ENCODE measurements around the gene SCO1.

The SCO1 gene

GRCh38 chr17:10724546-10725195 is 27.3 kb upstream of the SCO1 start:
- no peak overlapping the region for H3K4me3 ChIP-seq (ENCODE audit: low read length)
- DNase-seq (ENCODE audit: low read depth): no peak
- TF ChIP-seq CTCF (conservative IDR thresholded peaks at IDR 0.05; ENCODE audit: low read length): no peak

- no peak overlapping the region for H3K4me3 ChIP-seq (ENCODE audit: low read length)
- no peak for TF ChIP-seq CTCF (conservative IDR thresholded peaks at IDR 0.05; ENCODE audit: low read length)
- no peak for DNase-seq (ENCODE audit: low read depth)
These were observed 21.2 kb upstream of the SCO1 start for GRCh38 chr17:10718547-10718946.

- no peak for DNase-seq (ENCODE audit: low read depth)
- TF ChIP-seq CTCF (conservative IDR thresholded peaks at IDR 0.05; ENCODE audit: low read length): no peak
- no peak overlapping the region for H3K4me3 ChIP-seq (ENCODE audit: low read length)
These were observed 18.9 kb upstream of the SCO1 start for GRCh38 chr17:10716218-10716617.

- TF ChIP-seq CTCF (conservative IDR thresholded peaks at IDR 0.05; ENCODE audit: low read length): no peak
- H3K4me3 ChIP-seq (ENCODE audit: low read length): no peak overlapping the region
These were observed 16.0 kb upstream of the SCO1 start for GRCh38 chr17:10713318-10713717.

GRCh38 chr17:10705727-10706126 is 8.4 kb upstream of the SCO1 start:
- no peak overlapping the region for H3K4me3 ChIP-seq (ENCODE audit: low read length)
- no peak for DNase-seq (ENCODE audit: low read depth)
- no peak for TF ChIP-seq CTCF (conservative IDR thresholded peaks at IDR 0.05; ENCODE audit: low read length)

More at GRCh38 chr17:10713318-10713717, 16.0 kb upstream of the SCO1 start:
- no peak for DNase-seq (ENCODE audit: low read depth)

- no peak overlapping the region for H3K4me3 ChIP-seq (ENCODE audit: low read length)
- no peak for TF ChIP-seq CTCF (conservative IDR thresholded peaks at IDR 0.05; ENCODE audit: low read length)
- DNase-seq (ENCODE audit: low read depth): peak; percentile 22
These were observed 5.2 kb upstream of the SCO1 start for GRCh38 chr17:10702574-10702973.

- DNase-seq (ENCODE audit: low read depth): peak; percentile 45
- TF ChIP-seq CTCF (conservative IDR thresholded peaks at IDR 0.05; ENCODE audit: low read length): no peak
- no peak overlapping the region for H3K4me3 ChIP-seq (ENCODE audit: low read length)
These were observed 2.5 kb upstream of the SCO1 start for GRCh38 chr17:10699856-10700255.

All from AG10803 (cell line).